OCI-LY3 (cell line): Measurements from ENCODE around the gene FCGR2B.

Experiments
- H2AFZ ChIP-seq: fragments of 200-600, 300-600 bp; shearing (Covaris generic); 2 replicates; pipeline ENCODE4 v1.6.0; 2014; ENCODE audit warnings: antibody characterized with exemption, low read depth, low read length
- H3K27ac ChIP-seq: fragments of 200-600, 300-600 bp; sonication (generic); 2 replicates; pipeline ENCODE4 v1.5.1; 2014; ENCODE audit warnings: mild to moderate bottlenecking, low read length, moderate library complexity, mixed read lengths
- H3K27me3 ChIP-seq: fragments of 200-600, 300-600 bp; sonication (generic); 2 replicates; pipeline ENCODE4 v1.6.1; 2014; ENCODE audit warnings: low read depth, low read length, mixed read lengths
- H3K36me3 ChIP-seq: fragments of 200-600, 300-600 bp; sonication (generic); replicated peaks from 2 replicates; pipeline ENCODE3; 2014; ENCODE audit warnings: low read depth, low read length, mixed read lengths
- H3K4me1 ChIP-seq: fragments of 300-600, 200-600 bp; sonication (generic); 2 replicates; pipeline ENCODE4 v1.6.1; 2014; ENCODE audit warnings: low read length, mixed read lengths
- H3K4me2 ChIP-seq: fragments of 200-600, 300-600 bp; sonication (generic); 2 replicates; pipeline ENCODE4 v1.6.1; 2014; ENCODE audit warnings: low read length, mixed read lengths
- H3K4me3 ChIP-seq: fragments of 300-600, 200-600 bp; sonication (generic); 2 replicates; pipeline ENCODE4 v1.5.1; 2014; ENCODE audit warnings: antibody characterized with exemption, mild to moderate bottlenecking, low read length, moderate library complexity
- H3K79me2 ChIP-seq: fragments of 300-600, 200-600 bp; shearing (Covaris generic); 2 replicates; pipeline ENCODE4 v1.6.1; 2014; ENCODE audit warnings: mild to moderate bottlenecking, low read length, mixed read lengths
- H3K9ac ChIP-seq: fragments of 300-600, 200-600 bp; shearing (Covaris generic); 2 replicates; pipeline ENCODE4 v1.6.0; 2014; ENCODE audit warnings: mild to moderate bottlenecking, low read length, moderate library complexity
- H3K9me3 ChIP-seq: fragments of 200-600, 300-600 bp; shearing (Covaris generic); 2 replicates; pipeline ENCODE4 v1.6.1; 2014; ENCODE audit warnings: low read length, mixed read lengths; ENCODE audit not compliant: insufficient read depth
- H4K20me1 ChIP-seq: fragments of 200-600, 300-600 bp; sonication (generic); 2 replicates; pipeline ENCODE4 v1.6.1; 2016; ENCODE audit warnings: low read length, mixed read lengths; ENCODE audit not compliant: insufficient read depth
- EZH2phosphoT487 ChIP-seq: fragments of 200-600 bp; shearing (Covaris generic); IDR thresholded peaks from 2 replicates; pipeline ENCODE4 v1.6.1; 2018; ENCODE audit warnings: antibody characterized with exemption, mixed run types, low read depth
- TF ChIP-seq, protein P1 (sequence below): fragments of 200-600, 300-600 bp; sonication (generic); IDR thresholded peaks from 2 replicates; pipeline ENCODE4 v1.5.1; 2014; ENCODE audit warnings: antibody characterized with exemption, low read length, low read depth

Gene FCGR2B

DNA sequence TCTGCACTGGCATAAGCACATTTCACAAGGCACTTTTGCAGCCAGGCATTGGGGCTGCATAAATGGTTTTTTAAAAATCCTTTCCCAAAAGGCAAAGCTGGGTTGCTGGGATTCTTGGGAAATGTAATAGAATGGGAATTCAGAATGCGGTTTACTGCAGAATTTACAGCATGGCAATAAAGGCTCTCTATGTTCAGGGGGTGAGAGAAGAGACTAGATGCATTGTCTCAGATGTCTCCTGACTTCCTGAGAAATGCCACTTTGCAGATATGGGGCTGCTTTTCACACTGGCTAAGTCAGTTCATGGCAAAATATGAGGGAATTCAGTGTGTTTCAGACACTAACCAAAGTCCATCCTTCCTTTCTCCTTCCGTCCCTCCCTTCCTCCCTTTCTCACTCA is 13.5 kb downstream of the FCGR2B start:
- Histone ChIP-seq H3K9ac (no peak overlapping the region), H3K27me3 (no peaks in the 10 kb centered on the region), H3K4me3 (no peak overlapping the region), H2AFZ (no peak overlapping the region), H3K79me2 (no peaks in the 10 kb centered on the region), H3K4me1 (peaks cover 3% of the 10 kb centered on the region; the same call in 1 of the 2 replicates), H3K4me2 (no peak overlapping the region), H3K9me3 (no peaks in the 10 kb centered on the region), H3K36me3 (no peaks in the 10 kb centered on the region), H4K20me1 (no peaks in the 10 kb centered on the region), H3K27ac (no peak overlapping the region)
- no peak for TF ChIP-seq EZH2phosphoT487
- TF ChIP-seq, protein P1, sequence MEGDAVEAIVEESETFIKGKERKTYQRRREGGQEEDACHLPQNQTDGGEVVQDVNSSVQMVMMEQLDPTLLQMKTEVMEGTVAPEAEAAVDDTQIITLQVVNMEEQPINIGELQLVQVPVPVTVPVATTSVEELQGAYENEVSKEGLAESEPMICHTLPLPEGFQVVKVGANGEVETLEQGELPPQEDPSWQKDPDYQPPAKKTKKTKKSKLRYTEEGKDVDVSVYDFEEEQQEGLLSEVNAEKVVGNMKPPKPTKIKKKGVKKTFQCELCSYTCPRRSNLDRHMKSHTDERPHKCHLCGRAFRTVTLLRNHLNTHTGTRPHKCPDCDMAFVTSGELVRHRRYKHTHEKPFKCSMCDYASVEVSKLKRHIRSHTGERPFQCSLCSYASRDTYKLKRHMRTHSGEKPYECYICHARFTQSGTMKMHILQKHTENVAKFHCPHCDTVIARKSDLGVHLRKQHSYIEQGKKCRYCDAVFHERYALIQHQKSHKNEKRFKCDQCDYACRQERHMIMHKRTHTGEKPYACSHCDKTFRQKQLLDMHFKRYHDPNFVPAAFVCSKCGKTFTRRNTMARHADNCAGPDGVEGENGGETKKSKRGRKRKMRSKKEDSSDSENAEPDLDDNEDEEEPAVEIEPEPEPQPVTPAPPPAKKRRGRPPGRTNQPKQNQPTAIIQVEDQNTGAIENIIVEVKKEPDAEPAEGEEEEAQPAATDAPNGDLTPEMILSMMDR = no peak

DNA sequence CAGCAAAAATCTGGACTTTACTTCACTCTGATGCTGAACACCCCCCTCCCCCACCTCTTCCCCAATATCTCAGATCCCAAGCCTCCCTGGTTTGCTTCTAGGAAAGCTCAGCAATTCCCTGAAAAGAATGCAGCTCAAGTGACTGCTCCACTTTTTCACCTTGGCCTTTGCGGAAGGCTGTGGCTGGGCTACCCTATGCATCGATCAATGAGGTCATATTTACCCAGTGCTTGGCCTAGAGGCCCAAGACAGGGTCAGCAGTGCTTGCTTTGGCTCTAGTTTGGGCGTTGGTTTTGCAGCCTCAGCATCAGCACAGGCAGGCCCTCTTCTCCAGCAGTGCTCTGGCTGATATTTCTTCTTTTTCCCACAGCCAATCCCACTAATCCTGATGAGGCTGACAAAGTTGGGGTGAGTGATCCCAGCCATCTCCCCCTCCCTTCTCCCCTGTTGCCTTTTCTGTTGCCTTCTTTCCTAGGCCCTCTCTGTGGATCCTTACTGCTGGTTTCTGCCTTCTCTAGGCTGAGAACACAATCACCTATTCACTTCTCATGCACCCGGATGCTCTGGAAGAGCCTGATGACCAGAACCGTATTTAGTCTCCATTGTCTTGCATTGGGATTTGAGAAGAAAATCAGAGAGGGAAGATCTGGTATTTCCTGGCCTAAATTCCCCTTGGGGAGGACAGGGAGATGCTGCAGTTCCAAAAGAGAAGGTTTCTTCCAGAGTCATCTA is 14.2 kb downstream of the FCGR2B start:
- Histone ChIP-seq H3K4me2 (no peak overlapping the region), H4K20me1 (no peaks in the 10 kb centered on the region), H3K79me2 (no peaks in the 10 kb centered on the region), H2AFZ (no peak overlapping the region), H3K36me3 (no peaks in the 10 kb centered on the region), H3K27ac (no peak overlapping the region), H3K9ac (no peak overlapping the region), H3K27me3 (no peaks in the 10 kb centered on the region; the same call in 1 of the 2 replicates), H3K4me3 (no peak overlapping the region), H3K9me3 (no peaks in the 10 kb centered on the region), H3K4me1 (no peaks in the 10 kb centered on the region)
- TF ChIP-seq, protein P1 = no peak
- TF ChIP-seq EZH2phosphoT487 = no peak

DNA sequence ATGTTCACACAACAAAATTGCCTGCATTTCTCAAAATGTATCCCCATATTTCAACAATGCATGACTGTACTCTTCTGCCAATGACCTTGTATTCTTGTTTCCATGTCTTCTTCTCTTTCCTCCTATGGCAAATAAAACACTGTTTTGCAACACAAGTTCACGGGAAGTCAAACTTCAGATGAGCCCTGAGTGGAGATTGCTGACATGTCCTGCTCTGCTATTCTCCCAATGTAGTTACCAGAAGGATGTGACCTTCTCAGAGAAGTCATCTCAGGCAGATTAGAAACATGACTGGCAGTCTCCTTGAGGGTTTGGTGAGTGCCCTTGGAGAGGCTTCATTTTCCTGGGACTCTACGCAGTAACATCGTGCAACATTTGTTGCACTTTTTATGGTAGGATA is 15.6 kb downstream of the FCGR2B start:
- Histone ChIP-seq H2AFZ (no peak overlapping the region), H3K79me2 (no peaks in the 10 kb centered on the region), H3K27me3 (no peaks in the 10 kb centered on the region; the same call in 1 of the 2 replicates), H3K36me3 (no peaks in the 10 kb centered on the region), H3K4me3 (no peak overlapping the region), H3K27ac (no peak overlapping the region), H4K20me1 (no peaks in the 10 kb centered on the region), H3K4me2 (no peak overlapping the region), H3K9ac (no peak overlapping the region), H3K4me1 (no peaks in the 10 kb centered on the region), H3K9me3 (no peaks in the 10 kb centered on the region)
- TF ChIP-seq, protein P1 = no peak
- no peak for TF ChIP-seq EZH2phosphoT487

DNA sequence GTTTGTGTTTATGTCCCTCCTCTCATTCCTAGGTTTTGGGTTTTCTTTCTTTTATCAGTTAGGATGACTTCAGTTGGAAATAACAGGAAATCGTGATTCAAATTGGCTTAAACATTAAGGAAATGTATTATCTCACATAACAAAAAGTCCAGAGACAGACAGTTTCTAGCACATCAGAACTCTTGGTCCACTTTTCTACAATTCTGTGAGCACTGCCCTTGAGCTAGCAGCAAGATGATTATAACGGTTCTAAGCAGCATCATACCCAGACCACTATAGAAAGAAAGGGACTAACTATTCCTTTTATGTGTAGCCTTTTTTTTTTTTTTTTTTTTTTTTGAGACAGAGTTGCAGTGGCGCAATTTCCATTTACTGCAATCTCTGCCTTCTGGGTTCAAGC is 18.9 kb downstream of the FCGR2B start:
- H3K36me3 ChIP-seq = no peaks in the 10 kb centered on the region
- H4K20me1 ChIP-seq = no peaks in the 10 kb centered on the region
- H3K27ac ChIP-seq = no peak overlapping the region
- H3K4me1 ChIP-seq = no peaks in the 10 kb centered on the region
- no peak overlapping the region for H3K4me2 ChIP-seq
- no peak overlapping the region for H3K9ac ChIP-seq
- no peak overlapping the region for H2AFZ ChIP-seq
- H3K4me3 ChIP-seq = no peak overlapping the region
- H3K79me2 ChIP-seq = no peaks in the 10 kb centered on the region
- H3K27me3 ChIP-seq = no peaks in the 10 kb centered on the region; the same call in 1 of the 2 replicates
- no peaks in the 10 kb centered on the region for H3K9me3 ChIP-seq
- no peak for TF ChIP-seq EZH2phosphoT487
- TF ChIP-seq, protein P1 = no peak
